Activated CD4-positive, alpha-beta T cell treated with anti-CD3 and anti-CD28 coated beads, Interleukin-2, amount 50 U/mL, for 48 hours (primary cell): Measurements from ENCODE around the gene DNAJC4.

Experiments
- DNase-seq, 2 experiments: peaks; one replicate each; pipeline ENCODE4 v3.0.0-alpha.2; 2020

Gene DNAJC4

DNA sequence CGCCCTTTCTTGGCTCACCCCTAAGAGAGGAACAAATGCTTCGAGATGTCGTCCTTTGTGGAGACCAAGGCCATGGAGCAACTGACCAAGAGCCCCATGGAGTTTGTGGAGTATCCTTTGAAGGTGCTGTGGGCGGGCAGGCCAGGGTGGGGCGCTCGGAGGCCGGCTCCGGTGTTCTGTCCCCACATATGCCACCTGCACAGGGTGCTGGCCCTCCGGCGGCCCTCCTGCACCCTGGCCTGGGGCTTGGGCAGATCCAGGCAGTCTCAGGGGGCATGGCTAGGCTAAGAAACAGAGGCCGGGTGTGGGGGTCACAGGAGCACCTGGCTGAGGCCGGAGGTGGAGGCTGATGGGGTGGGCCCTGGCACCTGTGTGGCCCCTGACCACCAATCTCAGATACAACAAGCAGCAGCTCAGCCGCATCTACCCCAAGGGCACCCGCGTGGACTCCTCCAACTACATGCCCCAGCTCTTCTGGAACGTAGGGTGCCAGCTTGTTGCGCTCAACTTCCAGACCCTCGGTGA is 31.3 kb downstream of the DNAJC4 start:
- no peak for DNase-seq

DNA sequence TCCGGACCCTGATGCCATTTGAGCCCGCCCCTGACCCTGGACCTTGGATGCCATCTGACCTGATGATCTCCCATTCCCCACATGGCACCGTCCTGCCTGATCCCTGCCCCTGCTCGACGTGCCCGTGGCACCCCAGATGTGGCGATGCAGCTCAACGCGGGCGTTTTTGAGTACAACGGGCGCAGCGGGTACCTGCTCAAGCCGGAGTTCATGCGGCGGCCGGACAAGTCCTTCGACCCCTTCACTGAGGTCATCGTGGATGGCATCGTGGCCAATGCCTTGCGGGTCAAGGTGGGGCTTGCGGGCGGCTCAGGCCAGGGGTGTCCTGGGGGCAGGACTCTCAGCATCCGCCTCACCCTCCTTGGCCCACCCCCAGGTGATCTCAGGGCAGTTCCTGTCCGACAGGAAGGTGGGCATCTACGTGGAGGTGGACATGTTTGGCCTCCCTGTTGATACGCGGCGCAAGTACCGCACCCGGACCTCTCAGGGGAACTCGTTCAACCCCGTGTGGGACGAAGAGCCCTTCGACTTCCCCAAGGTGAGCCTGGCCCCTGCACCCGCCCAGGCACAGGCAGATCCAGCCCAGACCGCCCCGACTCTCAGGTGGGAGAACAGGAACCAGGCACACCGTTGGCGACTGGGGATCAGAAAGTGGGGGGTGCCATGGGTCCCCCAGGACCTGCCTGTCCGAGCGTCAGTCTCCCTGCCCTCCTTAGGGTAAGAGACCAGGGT is 32.1 kb downstream of the DNAJC4 start:
- DNase-seq: no peak

- DNase-seq: no peak
Measured at GRCh38 chr11:64263021-64263946, 32.9 kb downstream of the DNAJC4 start.

GRCh38 chr11:64263947-64264317 is 33.6 kb downstream of the DNAJC4 start:
- DNase-seq: no peak

DNA sequence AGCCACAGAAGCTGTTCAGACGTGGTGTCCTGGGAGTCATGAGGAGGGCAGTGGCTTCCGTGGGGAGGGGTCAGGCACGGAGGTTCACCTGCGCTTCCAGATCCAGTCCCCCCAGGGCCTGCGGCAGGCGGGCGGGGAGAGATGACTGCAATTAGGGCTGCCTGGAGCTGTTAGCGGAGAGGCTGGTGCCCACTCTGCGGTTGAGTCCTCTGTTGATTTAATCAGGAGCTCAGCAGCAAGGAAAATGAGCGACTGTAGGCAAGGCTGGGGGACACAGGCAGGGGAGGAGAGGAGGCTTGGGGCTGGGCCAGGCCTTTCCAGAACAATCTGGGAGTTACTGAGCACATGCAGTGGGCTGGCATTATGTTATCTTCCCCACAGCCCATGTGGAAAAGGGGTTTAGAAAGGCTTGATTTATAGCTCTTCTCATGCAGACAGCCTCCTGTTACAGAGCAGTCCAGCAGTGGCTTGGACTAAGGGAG is 34.1 kb downstream of the DNAJC4 start:
- DNase-seq: no peak

GRCh38 chr11:64265176-64266160 is 35.1 kb downstream of the DNAJC4 start:
- no peak for DNase-seq

DNA sequence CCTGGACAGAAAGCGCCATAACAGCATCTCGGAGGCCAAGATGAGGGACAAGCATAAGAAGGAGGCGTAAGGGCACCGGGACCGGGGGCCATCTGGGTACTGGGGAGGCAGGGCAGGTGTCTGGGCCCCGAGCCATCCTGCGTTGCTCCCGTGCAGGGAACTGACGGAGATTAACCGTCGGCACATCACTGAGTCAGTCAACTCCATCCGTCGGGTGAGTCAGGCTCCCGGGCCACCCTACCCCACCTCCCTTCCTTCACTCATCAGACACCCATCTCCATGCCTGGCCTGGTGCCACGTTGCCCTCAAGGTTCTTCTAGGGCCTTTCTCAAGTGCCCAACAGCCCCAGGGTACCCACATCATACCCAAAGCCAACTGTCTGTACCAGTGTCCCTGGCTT is 36.0 kb downstream of the DNAJC4 start:
- no peak for DNase-seq

- DNase-seq: no peak
Measured at GRCh38 chr11:64267207-64267945, 37.0 kb downstream of the DNAJC4 start.

DNA sequence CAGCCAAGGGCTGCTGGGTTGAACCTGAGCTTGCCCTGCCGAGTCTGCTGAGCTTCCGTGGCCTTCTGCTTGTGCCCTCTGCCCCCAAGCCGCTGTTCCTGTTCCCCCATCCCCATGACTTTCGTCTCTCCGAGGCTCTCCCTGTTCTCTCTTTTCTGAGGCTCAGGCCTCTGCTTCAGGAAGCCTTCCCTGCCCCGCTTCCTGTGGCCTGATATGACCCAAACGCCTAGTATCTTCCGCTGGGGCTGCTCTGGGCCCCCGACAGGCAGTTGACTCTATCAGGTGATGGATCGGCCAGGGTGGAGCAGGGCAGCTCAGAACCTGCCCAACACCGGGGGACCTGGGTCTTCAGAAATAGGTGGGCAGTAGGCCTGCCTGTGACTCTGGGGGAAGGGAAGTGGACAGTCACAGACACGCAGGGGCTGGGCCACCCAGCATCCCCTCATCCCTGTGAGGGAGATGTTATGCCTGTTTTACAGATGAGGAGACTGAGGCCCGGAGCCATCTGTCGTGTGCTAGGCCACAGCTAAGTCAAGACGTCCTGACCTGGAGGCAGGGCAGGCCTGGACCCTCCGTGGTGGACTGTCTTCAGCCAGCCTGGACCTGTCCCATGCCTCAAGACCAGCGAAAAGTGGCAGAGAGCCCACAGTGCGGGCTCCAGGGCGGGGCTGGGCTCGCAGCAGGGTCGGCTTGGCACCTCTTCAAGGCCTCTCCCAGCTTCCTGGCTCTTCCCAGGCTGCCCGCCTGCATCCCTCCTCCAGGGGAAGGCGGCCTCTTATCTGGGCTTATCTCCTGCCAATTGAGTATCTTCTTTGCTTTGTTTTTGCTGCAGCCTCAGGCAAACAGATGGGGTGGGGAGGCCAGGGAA is 37.9 kb downstream of the DNAJC4 start:
- peak in 1 of 2 experiments; percentile 11 for DNase-seq

DNA sequence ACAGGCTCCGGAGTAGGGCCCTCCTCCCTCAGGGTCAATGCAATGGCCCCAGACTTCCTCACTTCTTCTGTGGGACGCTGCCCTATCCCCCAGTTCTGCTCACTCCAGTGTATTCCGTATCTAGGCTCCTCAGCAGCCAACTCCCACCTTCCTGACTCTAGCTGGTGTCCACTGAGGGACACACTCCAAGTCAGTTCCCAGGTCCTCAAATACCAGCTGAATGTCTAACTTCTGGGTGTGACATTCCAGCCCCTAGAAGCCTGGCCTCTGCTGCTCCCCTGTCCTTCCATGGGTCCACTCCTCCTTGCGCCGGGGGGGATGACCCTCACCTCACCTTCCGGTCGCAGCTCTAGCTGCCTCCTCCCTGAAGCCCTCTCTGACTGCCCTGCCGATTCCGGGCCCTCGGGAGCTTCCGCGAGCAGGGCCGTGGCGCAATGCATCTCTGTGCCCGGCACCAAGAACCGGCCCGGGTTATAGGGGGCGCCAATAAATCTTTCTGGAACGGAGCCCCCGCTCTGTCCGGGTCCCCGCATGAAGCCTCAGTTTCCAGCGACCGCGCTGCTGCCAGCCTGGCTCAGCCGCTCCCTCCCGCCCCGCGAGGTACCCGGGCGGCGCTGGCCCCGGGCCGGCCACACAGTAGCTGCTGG is 38.7 kb downstream of the DNAJC4 start:
- peak; percentile 56 to 60 for DNase-seq

- peak; percentile 98 to 99 for DNase-seq
Measured at GRCh38 chr11:64269540-64270220, 39.3 kb downstream of the DNAJC4 start.

GRCh38 chr11:64275031-64275800 is 44.9 kb downstream of the DNAJC4 start:
- no peak for DNase-seq

DNA sequence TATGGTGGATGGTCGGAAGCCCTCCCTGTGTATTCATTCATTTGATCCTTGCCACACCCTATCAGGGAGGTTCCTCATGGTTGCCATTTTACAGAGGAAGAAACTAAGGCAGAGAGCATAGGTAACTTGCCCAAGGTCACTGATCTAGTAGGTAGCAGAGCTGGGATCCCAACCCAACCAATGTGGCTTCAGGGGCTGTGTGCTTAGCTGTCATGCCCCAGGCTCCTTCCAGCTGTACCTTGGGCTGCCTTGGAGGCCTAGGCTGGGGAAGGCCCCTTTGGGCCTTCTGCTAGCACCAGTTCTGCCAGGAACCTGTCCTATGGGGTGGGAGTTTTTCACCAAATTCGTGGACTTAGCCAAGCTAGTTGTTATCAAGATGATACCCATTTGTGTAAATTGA is 45.5 kb downstream of the DNAJC4 start:
- DNase-seq: no peak

DNA sequence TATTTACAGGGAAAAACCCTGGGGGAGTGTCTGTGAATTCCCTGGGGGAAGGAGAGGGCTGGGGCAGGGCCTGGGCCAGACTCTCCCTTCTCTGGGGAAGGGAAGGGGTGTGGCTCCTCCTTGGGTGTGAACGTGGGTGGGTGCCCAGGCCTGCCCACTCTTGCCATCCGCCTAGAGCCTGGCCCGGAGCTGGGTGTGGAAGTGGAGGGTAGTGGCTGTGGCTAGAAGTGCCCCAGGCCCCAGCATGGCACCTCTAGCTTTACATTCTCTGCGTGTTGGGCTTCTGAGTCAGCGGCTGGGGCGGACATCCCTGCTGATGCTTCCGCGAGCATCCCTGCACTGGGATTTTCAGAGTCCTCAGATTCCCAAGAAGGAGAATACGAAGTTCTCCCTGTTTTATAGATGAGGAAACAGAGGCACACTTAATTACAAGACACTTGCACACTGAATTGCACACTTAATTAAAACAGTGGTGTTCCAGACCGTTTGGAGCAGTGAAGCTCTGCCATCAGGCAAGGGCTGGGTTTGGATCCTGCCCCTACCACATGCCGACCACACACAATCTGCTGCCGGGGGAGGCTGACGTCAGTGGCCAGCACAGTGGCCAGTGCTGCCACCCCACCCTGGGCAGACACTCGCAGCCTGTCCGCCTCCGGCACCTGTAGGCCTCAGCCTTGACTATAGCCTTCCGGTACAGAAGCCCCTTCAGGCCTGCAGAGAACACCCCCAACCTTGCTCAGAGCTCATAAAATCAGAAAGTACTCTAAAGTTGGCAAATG is 46.5 kb downstream of the DNAJC4 start:
- no peak for DNase-seq

DNA sequence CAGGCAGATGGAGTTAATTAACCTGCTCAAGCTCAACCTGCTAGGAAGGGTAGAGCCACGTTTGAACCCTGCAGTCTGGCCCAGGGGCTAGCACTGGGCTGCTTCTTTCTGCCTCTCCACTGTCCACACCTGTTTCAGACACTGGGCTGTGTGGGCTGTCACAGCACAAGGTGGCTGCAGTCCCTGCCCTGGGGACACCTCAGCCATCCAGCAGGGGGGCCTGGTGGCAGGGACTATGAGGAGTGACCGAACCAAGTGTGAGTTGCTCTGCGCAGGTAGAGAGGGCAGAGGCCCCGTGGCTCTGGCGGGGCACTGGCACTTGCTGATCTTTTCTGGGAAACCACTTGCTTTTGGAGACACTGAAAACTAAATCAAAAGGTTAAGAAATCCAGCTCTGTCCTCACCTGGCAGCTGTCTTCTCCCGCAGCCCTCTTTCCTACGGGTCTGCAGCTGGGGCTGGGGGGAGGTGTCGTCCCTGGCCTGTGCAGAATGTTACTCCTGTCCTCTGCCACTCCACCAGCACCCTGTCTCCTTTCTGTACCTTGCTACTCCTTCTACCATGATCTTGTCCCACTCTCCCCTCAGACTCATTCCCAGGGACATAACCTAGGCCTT is 48.3 kb downstream of the DNAJC4 start:
- DNase-seq: no peak

DNA sequence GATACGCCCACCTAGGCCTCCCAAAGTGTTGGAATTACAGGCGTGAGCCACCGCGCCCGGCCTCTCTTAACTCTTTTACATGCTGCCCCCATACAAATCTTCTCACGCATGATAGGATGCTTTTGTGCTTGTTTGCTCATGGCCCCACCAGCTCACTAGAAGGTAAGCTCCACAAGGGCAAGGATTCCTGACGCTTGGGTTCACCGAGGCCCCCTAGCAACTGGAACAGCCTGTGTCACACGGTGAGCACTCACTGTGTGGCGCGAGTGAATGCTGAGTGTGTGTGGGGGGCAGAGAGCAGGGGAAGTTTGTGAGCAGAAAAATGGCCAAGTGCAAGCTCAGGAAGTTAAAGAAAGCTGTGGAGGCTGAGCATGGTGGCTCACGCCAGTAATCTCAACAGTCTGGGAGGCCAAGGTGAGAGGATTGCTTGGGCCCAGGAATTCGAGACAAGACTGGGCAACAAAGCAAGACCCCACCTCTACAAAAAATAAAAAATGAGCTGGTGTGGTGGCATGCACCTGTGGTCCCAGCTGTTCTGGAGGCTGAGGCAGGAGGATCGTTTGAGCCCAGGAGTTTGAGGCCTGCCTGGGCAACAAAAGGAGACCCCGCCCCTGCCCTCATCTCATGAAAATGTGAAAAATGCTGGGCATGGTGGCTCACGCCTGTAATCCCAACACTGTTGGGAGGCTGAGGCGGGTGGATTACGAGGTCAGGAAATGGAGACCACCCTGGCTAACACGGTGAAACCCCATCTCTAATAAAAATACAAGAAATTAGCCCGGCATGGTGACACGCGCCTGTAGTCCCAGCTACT is 51.8 kb downstream of the DNAJC4 start:
- no peak for DNase-seq

DNA sequence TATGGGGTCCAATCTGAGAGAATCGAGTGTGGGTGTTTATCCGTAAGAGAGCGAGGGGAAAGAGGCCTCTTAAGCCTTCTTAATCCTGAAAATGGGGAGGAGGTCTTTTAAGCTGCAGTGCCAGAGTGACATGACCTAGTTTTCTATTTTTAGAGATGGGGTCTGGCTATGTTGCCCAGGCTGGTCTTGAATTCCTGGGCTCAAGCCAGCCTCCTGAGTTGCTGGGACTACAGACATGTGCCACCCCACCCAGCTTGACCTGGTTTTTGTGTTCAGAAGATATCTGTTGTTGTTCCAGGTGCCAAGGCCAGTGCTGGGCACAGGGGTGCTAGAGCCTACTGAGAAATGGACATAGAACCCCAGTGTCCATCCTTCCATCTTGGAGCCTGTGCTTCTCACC is 52.7 kb downstream of the DNAJC4 start:
- no peak for DNase-seq
